ENCODE data around the gene ERG.

ERG gene

GRCh38 chr21:38355353-38355752 is 142.9 kb downstream of the ERG start:
- DNase-seq = no peak

DNA sequence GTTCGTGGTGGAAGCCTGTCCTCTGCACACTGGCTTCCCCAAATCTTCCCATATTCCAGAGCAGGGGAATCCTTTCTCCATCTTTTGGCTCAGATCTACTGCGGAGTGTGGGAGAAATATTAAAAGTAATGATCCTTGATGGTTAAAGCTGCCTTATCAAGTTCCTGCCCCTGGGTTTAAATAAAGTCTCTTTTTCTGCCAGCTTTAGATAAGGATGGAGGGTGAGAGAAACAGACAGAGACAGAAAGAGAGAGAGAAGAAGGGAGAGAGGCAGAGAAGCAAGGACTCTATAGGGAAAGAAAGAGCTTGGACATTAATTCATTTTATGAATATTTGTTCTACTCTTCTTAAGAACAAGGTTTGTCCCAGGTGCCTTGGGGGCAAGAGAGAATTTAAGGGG is 143.5 kb downstream of the ERG start:
- DNase-seq = no peak

- DNase-seq = no peak
Observed at GRCh38 chr21:38354231-38354630, 144.0 kb downstream of the ERG start.

- no peak for DNase-seq
Observed at GRCh38 chr21:38352536-38353219, 145.6 kb downstream of the ERG start.

- no peak for DNase-seq
Observed at GRCh38 chr21:38351961-38352521, 146.2 kb downstream of the ERG start.

DNA sequence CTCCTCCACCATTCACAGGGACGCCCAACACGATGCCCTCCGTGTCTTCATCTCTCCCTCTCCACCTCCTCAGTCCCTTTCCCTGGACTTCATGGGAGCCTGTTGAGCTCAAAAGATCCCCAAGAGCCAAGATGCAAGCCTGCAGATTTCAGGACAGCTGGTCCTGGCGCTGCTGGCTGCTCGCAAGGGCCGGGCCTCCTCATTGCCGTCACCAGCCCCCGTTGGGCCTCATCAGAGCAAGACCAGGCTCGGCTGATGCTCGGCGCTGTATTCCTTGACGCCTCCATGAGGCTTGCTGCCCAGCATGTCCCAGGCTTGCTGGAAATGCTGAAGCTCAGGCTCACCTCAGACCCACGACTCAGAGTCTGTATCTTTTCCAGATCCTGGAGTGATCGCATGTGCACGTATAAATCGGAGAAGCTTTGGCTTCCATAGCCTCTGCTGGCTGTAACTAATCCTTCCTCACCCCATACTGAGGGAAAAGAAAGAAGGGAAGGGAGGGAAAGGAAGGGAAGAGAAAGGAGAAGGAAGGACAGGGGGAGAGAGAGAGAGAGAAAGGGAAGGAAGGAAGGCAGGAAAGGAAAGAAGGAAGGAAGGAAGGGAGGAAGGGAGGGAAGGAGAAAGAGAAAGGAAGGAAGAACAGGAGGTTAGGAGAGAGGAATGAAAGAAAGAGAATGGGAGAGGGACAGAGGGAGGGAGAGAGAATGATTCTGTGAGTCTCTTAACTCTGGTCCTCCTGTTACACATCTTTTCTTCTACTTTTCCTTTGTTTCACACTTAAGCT is 146.9 kb downstream of the ERG start:
- DNase-seq = no peak

- no peak for DNase-seq
Observed at GRCh38 chr21:38350684-38351083, 147.6 kb downstream of the ERG start.

DNA sequence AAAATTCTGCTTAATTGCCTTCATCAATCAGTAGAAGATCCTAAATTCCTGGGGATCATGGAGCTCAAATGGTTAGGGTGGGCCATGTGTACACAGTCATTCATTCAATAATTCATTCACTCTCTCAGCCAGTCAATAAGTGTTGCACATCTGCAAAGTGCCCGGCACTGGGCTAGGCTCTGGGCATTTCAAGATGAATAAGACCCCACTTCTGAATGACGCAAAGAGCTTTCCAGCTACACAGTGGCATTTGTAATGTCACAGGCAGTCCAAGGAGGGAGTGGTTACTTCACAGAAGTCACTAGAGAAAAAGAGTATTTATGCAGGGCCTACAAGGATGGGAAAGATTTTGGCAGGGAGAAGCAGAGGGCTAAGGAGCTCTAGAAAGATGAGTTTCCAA is 148.3 kb downstream of the ERG start:
- no peak for DNase-seq

DNA sequence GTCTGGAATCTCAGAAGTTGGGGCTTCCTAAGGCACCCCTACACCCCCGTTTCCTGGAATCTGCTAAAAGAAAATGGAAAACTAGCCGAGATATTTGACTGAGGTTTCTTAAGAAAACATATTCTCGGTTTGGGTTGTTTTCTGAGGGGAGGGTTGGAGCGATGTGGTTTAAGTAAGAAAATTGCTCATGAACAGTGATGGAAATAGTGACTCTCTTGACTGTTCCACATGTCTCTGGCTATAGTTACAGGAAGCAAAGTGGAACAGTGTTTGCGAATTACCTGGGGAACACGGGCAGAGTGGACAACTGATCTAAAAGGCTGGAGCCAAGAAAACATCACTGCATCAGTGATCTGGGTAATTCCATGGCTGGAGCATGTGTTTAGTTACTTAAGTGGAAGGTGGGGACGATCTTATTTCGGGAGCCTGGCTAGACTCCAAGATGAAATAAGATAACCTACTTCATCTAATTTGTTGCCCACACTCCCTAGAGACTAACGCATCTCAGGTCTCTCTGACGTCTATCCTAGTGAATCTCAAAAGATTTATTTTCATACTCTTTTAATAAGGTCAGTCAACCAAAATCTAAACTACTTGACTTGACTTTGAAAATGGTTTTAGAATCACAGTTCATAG is 149.0 kb downstream of the ERG start:
- DNase-seq = no peak

DNA sequence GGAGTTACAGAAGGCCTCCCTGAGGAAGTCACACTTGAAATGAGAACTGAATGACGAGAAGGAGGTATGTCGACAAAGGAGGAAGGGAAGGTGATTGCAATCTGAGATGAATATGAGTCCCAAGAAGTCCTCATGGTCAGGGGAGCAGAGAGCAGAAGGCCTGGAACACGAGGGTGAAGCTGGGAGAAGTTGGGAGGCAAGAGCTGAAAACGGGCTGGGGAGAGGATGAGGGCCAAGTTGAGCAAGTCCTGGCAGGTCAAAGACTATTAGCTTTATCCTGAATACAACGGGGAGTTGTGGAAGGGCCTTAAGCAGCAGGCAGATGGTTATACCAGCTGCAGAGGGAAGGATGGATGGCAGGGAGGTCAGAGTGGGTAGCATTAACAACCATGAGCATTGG is 152.0 kb downstream of the ERG start:
- no peak for DNase-seq

DNA sequence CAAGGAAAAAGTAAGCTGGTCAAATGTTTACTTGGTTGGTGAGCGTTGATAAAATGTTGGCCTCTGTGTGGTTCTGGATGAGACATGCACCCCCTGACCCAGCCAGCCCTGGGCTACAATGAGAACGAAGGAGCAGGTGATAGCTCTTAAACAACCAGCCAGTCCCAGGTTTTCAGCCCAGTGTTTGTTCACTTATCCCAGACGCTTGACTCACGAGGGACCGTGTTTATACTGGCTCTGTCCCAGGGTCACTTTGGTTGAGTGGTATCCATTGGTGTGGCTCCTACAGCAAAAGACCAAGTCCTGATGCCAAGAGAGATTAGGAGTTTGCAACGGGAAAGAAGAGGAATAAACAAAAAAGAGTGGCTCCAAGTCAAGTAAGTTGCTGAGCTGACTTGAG is 154.6 kb downstream of the ERG start:
- no peak for DNase-seq

DNA sequence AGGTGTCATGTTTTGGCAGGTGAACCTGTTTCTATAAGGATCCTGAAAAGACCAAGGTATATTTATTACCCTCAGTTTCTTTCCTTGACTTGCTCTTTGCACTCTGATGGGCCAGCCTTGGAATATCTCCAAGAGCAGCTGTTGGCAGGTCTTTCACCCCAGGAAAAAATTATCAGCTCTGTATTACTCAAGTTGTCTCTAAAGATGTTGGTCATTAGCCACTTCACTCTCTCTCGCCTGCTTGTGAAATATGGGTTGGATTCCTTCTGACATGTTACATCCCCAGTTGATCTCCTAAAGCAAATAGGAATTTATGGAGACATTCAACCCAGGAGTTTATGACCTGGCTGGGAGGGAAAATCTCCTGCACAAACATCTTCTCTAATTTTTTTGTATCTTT is 155.5 kb downstream of the ERG start:
- no peak for DNase-seq

GRCh38 chr21:38341546-38342012 is 156.7 kb downstream of the ERG start:
- DNase-seq = no peak

GRCh38 chr21:38340131-38340530 is 158.1 kb downstream of the ERG start:
- DNase-seq = no peak

DNA sequence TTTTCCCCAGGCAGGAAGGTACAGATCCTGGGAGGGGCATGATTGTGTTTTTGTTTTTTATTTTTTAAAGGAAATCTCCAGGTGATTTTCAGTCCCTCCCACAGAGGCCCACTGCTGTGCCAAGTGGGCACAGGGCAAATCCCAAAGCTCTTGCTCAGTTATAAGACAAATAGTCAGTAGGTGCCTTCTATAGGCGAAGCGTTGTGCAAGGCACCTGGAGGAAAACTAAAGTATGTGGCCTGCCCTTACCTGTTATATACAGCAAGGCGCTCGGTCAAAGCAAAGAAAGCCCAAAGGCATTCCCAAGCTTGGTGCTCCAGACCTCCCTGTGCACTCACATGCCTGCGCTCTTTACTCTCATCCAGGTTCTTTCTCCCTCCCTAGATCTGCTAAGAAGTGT is 160.5 kb downstream of the ERG start:
- no peak for DNase-seq

- DNase-seq = no peak
Observed at GRCh38 chr21:38334866-38335265, 163.4 kb downstream of the ERG start.

DNA sequence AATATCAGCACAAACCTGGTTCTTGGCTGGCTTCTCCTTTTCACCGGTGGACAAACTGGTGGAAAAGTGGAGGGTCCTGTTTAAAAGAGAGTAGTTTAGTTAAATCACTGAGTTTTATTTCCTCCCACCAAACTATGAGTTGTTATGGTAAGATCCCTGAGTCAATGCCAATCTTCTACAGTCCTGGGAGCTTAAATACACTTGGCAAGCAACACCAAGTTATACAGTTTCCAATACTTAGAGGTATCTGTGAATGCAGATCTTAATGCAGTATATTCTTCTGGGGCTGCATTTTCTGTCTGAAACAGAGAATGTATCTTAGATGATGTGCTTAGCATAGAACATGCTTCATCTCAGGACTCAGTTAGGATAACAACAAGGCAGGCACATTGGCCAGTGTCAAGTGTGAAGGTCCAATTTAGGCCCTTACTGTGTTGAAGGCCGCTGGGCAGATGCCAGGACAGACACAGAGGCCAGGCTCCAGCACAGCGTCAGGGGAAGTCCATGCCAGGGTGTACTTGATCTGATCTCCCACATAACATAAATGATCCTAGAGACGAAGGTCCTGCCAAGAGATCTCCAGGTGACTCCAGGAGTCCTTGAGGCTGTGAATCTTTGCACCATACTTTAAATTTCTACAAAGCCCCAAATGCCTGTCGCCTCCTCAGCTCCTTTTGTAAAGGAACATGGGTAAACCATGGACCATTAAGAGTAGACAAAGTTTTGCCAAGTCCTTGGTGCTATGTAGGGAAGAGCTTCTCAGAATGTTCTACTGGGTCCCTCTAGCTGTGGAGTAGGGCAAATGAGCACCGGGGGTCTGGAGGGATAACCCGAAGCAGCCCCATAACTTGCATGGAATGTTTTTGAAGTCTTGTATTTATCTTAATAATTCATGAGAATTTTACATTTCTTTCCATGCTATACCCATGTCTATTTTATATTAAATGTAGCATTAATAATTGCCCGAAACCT is 164.7 kb downstream of the ERG start:
- DNase-seq = no peak

GRCh38 chr21:38330666-38331065 is 167.6 kb downstream of the ERG start:
- DNase-seq = no peak
